Retinal pigment epithelial cell (primary cell): ENCODE results near the gene TBC1D10B.

Source experiments
- DNase-seq: peaks from one replicate; pipeline ENCODE4 v3.0.0-alpha.2; 2010; ENCODE audit warnings: low read depth
- H3K4me3 ChIP-seq: 2 replicates; pipeline ENCODE4 v1.5.1; 2011; ENCODE audit warnings: mild to moderate bottlenecking, low read length, control low read depth, moderate library complexity
- TF ChIP-seq, protein P1 (sequence below): conservative IDR thresholded peaks from 2 replicates; pipeline ENCODE4 v1.5.1; 2011; ENCODE audit warnings: low read depth, low read length, control low read depth, inconsistent platforms

The TBC1D10B gene

DNA sequence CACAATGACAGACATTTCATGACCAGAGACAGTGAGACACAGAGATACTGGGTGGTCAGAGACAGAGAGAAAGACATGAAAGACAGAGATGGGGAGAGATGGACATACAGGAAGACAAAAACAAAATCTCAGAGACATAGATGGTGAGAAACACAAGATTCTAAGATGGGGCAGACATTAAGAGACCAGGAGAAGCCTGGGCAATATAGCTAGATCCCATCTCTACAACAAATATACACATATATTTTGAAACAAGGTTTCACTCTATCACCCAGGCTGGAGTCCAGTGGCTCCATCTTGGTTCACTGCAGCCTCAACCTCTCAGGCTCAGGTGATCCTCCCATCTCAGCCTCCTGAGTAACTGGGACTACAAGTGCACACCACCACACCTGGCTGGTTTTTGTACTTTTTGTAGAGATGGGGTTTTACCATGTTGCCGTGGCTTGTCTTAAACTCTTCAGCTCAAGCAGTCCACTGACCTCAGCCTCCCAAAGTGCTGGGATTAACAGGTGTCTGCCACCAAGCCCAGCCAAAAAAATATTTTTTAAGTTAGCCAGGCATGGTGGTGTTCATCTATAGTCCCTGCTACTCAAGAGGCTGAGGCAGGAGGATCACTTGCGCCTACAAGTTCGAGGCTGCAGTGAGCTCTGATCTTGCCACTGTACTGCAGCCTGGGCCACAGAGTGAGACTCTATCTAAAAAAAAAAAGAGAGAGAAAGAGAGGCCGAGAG, 9.9 kb upstream of the TBC1D10B start:
- H3K4me3 ChIP-seq, result no peak overlapping the region
- TF ChIP-seq, protein P1, sequence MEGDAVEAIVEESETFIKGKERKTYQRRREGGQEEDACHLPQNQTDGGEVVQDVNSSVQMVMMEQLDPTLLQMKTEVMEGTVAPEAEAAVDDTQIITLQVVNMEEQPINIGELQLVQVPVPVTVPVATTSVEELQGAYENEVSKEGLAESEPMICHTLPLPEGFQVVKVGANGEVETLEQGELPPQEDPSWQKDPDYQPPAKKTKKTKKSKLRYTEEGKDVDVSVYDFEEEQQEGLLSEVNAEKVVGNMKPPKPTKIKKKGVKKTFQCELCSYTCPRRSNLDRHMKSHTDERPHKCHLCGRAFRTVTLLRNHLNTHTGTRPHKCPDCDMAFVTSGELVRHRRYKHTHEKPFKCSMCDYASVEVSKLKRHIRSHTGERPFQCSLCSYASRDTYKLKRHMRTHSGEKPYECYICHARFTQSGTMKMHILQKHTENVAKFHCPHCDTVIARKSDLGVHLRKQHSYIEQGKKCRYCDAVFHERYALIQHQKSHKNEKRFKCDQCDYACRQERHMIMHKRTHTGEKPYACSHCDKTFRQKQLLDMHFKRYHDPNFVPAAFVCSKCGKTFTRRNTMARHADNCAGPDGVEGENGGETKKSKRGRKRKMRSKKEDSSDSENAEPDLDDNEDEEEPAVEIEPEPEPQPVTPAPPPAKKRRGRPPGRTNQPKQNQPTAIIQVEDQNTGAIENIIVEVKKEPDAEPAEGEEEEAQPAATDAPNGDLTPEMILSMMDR, result no peak
- no peak for DNase-seq

DNA sequence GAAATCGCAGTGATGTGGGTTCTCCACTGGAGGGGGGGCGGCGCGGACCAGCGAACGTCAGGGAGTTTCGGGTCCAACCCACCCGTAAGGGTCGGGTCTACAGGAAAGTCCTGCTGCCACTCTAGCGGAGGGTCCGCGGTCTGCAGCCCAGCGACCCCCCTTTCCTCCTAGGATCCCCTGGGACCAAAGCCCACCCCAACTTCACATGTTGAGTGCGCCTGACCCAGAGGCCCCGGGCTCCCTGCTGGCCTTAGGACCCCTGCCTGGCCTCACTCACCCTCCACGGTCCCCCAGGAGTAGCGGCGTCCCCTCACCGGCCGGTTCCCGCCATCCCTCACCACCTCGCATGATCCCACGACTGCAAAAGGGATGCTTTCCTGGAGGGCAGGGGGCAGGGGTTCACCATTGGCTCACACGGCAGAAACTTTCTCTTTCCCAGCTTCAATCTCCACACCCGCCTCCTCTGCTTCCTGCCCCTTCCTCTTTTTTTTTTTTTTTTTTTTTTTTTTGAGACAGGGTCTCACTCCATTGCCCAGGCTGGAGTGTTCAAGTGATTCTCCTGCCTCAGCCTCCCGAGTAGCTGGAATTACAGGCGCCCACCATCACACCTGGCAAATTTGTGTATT, 9.0 kb upstream of the TBC1D10B start:
- no peak for DNase-seq
- TF ChIP-seq, protein P1, result no peak
- peak overlapping the region; percentile 71 for H3K4me3 ChIP-seq

DNA sequence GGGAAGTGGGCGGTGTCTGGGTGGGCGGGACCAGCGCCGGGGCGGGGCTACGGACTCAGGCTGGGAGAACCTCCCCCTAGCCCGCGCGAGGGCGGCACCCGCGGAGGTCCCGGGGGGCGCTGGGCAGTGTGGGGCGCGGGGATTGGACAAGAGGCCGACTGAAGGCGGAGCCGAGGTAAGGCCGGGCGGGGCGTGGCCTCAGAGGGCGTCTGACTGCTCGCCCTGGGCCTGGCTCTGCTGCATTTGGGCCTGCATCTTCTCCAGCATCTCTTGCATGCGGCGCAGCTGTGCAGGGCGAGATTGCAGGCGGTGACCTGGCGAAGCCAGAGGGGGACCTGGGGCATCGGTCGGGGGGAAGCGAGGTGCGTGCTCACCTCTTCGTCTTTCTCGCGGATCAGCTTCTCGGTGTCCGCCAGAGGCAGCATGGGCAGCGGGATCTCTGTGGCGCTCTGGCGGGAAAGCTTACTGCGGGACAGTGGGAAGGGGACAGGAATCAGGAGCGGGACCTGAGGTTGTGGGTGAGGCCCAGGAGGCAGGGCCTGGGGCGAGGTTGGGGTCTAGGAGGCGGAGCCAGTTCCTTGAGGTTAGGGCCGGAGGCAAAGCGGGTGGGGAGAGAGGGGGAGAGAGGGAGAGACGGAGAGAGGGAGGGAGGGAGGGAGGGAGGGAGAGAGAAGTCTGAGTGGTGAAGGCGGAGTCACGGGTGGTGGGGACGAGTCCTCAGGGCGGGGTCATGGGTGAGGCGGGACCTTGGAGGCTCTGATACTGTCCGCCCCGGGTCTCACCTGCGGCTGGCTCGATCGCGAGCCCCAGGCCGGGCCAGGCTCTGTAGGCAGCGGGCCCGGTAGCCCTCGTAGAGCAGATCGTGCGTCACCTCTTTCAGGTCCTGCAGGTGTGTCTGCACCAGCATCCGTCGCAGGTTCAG, 8.2 kb upstream of the TBC1D10B start:
- TF ChIP-seq, protein P1, result peak; percentile 31
- DNase-seq, result peak; percentile 87

DNA sequence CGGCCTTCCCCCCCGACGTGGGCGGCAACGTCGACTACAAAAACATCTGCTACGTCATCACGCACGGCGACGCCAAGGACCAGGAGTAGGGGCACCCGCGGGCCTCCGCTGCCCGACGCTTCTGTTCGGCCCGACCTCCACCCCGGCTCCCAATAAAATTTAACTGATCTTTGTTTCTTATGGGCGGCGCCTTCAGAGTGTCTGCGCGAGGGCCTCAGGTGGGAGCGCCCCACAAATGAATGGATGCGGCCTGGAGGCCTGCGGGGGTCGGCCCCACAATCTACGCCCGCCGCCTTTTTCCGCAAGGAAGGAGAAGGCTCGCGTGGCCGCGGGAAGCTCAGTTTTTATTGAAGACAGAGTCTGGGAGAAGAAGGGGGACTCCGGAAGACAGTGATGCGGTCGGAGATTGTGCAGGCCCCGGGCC, 7.5 kb upstream of the TBC1D10B start:
- peak; percentile 70 for DNase-seq
- TF ChIP-seq, protein P1, result no peak
- H3K4me3 ChIP-seq, result peak overlapping the region; percentile 54

More for the DNA sequence above, 8.2 kb upstream of the TBC1D10B start:
- H3K4me3 ChIP-seq, result peak overlapping the region; percentile 71

DNA sequence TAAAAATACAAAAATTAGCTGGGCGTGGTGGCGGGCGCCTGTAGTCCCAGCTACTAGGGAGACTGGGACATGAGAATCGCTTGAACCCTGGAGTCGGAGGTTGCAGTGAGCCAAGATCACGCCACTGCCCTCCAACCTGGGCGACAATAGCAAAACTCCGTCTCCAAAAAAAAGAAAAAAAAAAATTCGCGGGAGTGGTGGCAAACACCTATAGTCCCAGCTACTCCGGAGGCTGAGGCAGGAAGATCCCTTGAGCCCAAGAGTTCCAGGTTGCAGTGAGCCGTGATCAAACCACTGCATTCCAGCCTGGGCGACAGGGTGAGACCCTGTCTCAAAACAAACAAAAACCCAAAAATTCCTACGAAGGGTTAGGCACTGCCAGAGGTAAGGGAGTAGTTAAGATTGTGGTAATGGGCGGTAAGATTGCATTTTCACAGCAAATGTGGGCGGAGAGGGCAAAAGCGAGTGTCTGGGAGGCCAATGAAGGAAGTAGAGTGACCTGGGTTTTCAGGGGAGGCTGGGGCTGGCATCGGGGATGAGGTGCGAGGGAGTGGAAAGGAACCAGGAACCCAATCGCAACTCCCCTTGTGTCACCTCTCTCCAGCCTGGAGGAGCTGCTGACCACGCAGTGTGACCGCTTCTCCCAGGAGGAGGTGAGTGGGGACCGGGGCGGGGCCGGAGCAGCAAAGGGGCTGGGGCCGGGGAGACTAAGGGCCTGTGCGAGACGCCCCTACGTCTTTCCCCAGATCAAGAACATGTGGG, 6.9 kb upstream of the TBC1D10B start:
- TF ChIP-seq, protein P1, result no peak
- no peak for DNase-seq
- H3K4me3 ChIP-seq, result peak overlapping the region; percentile 54

DNA sequence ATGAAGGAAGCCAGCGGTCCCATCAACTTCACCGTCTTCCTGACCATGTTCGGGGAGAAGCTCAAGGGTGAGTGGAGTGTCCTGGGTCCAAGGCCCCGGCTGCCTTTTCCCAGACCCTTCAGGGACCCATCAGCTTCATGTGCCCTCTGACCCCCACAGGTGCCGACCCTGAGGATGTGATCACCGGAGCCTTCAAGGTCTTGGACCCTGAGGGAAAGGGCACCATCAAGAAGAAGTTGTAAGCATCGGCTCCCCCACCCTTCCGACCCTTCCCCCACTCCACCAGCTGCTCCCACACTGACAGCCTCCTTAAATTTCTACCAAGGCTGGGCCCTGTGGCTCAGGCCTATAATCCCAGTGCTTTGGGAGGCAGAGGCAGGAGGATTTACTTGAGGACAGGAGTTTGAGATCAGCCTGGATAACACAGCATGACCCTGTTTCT, 6.2 kb upstream of the TBC1D10B start:
- no peak for DNase-seq
- TF ChIP-seq, protein P1, result no peak
- no peak overlapping the region for H3K4me3 ChIP-seq
